Measurements from ENCODE around the gene TBC1D14. TPM values are rescaled to one million over a fixed set of nuclear protein-coding genes. Genes with fewer than 3 reads are reported as not detected.
A peak's percentile ranks its signal among the peaks of the same experiment; 100 is the strongest.

The TBC1D14 gene
- total and polyA plus RNA-seq, 2 of the 4 experiments (the other 2 are of a cell fraction): 31.7 to 40.7 TPM

- Histone ChIP-seq H3K18ac (ENCODE audit: low read depth, low read length) (no peak overlapping the region), H2BK15ac (ENCODE audit: low read depth, low read length) (no peak overlapping the region), H3K23ac (ENCODE audit: low read depth, low read length) (no peak overlapping the region), H2AK9ac (replicated peaks; ENCODE audit: low read depth, low read length, poor library complexity) (no peak overlapping the region), H3K36me3 (ENCODE audit: control insufficient read depth, insufficient read depth, low read length) (no peaks in the 10 kb centered on the region; the same call in none of the 2 replicates), H4K5ac (ENCODE audit: low read depth, low read length) (no peak overlapping the region), H2AK5ac (ENCODE audit: low read depth, low read length) (no peak overlapping the region), H3K9me3 (ENCODE audit: control insufficient read depth, insufficient read depth, low read length) (no peaks in the 10 kb centered on the region), H3K27ac (ENCODE audit: insufficient read depth, low read length) (no peak overlapping the region), H4K8ac (ENCODE audit: low read depth in 2 of 2, low read length in 2 of 2) (no peak overlapping the region), H3K27me3 (ENCODE audit: control insufficient read depth, insufficient read depth, low read length) (no peaks in the 10 kb centered on the region), H3K79me1 (ENCODE audit: low read depth in 1 of 2, low read length in 2 of 2) (peaks cover 44 to 52% of the 10 kb centered on the region in 2 experiments), H3K14ac (replicated peaks; ENCODE audit: low read depth, low read length) (no peak overlapping the region), H4K20me1 (ENCODE audit: insufficient read depth, low read length) (peaks cover 8% of the 10 kb centered on the region), H3K9ac (ENCODE audit: low read depth, low read length) (no peak overlapping the region), H3K4me1 (ENCODE audit: control insufficient read depth, insufficient read depth, low read length) (peaks cover 12% of the 10 kb centered on the region), H3K9me1 (ENCODE audit: insufficient read depth, low read length) (peaks cover 11% of the 10 kb centered on the region; the same call in 1 of the 2 replicates), H3K4ac (ENCODE audit: low read depth, low read length) (0 out of 2 replicates have a peak overlapping the region, but pooled peaks have one; percentile 34), H3K4me3 (ENCODE audit: insufficient read depth, low read depth, low read length) (no peak overlapping the region), H2BK20ac (ENCODE audit: low read depth, low read length) (no peak overlapping the region), H3K4me2 (ENCODE audit: low read depth, low read length) (no peak overlapping the region), H2BK120ac (ENCODE audit: low read depth, low read length) (no peak overlapping the region), H2AFZ (replicated peaks; ENCODE audit: low read length, poor library complexity) (no peak overlapping the region), H2BK5ac (ENCODE audit: low read depth, low read length, poor library complexity, severe bottlenecking) (no peak overlapping the region), H3K56ac (ENCODE audit: extremely low read depth, insufficient read depth, low read length) (no peak overlapping the region), H4K91ac (ENCODE audit: insufficient read depth, low read depth, low read length) (no peak overlapping the region)
- ChIA-PET CTCF (no interaction called here), POLR2A (ENCODE audit: unreplicated experiment) (no interaction called here)
- dilution Hi-C loops (cut with HindIII; ENCODE audit: low sequenced_read_pairs, unreplicated experiment) (no loop called here), in situ Hi-C loops (cut with MboI; ENCODE audit: low sequenced_read_pairs) (no loop called here), intact Hi-C loops (cut with micrococcal nuclease) (no loop called here)
- ATAC-seq (ENCODE audit: low read depth) (no peak), DNase-seq (no peak)
- 100% methylated on average over 7 of the region's 9 CpGs; no CpG with 5 or more reads in 1 of the 2 experiments for WGBS, 2 experiments (ENCODE audit: extremely low coverage in 2 of 2, insufficient read length in 1 of 2)
- no TSS peak for BruUV-seq (replicated peaks)
- TF ChIP-seq CEBPB (IDR thresholded peaks at IDR 0.05; ENCODE audit: low read depth, low read length) (no peak), NFE2L2 (IDR thresholded peaks at IDR 0.05; ENCODE audit: low read depth, low read length) (no peak)
Observed at GRCh38 chr4:6933691-6934430, 24.2 kb downstream of the TBC1D14 start.
